Body of pancreas (tissue), 4 donors: ENCODE measurements around the gene INTS15. TPM values are rescaled to one million over a fixed set of nuclear protein-coding genes. Genes with fewer than 3 reads are reported as not detected.

Experiments used
- ATAC-seq: fragments of 150-250 bp; one replicate; pipeline ENCODE4 v1.9.1; 2016
- DNase-seq, 4 donors: peaks; one replicate each; pipeline ENCODE4 v3.0.0-alpha.2; 2019
- H3K27ac ChIP-seq, 4 donors: fragments of 200-600 bp; sonication (generic); 1 replicate in 3 of 4; 2 replicates in 1 of 4; pipeline versions ENCODE4 v1.5.1 to v1.6.1; 2016 to 2019; ENCODE audit warnings: mild to moderate bottlenecking in 1 of 4, mixed read lengths in 1 of 4, moderate library complexity in 1 of 4
- H3K27me3 ChIP-seq, 2 donors: fragments of 200-600 bp; sonication (generic); one replicate each; pipeline ENCODE4 v1.6.0; 2016; ENCODE audit warnings: mild to moderate bottlenecking in 1 of 2
- H3K36me3 ChIP-seq, 2 donors: fragments of 200-600 bp; sonication (generic); replicated peaks in 1 of 2; 2 replicates each; pipeline ENCODE4 v1.5.1; 2016; ENCODE audit warnings: low read depth in 2 of 2; ENCODE audit not compliant: insufficient read depth in 1 of 2
- H3K4me1 ChIP-seq: fragments of 200-600 bp; sonication (generic); one replicate; pipeline ENCODE4 v1.6.0; 2016
- H3K4me3 ChIP-seq, 2 donors: fragments of 200-600 bp; sonication (generic); 1 replicate in 1 of 2; 2 replicates in 1 of 2; pipeline ENCODE4 v1.5.1; 2016 to 2019
- H3K9me3 ChIP-seq, 3 donors: fragments of 200-600 bp; sonication (generic); 1 replicate in 2 of 3; 2 replicates in 1 of 3; pipeline ENCODE4 v1.5.1; 2016
- CTCF ChIP-seq, 7 experiments: fragments of 450-650 bp in 4 of 7; fragments of 200-600 bp in 3 of 7; sonication (generic) in 3 of 7; IDR thresholded peaks; one replicate each; pipeline ENCODE4 v1.5.1; 2016 to 2019; ENCODE audit warnings: antibody characterized with exemption in 7 of 7
- POLR2A ChIP-seq, 3 donors: fragments of 450-650 bp; IDR thresholded peaks; one replicate each; pipeline ENCODE4 v1.6.1; 2016; ENCODE audit warnings: antibody characterized with exemption in 3 of 3, mild to moderate bottlenecking in 2 of 3
- WGBS, 2 donors: methylation state at CpG; one replicate each; pipeline ENCODE4 v1.1.5; 2017; 5-methylcytosine and 5-hydroxymethylcytosine counted together
- intact Hi-C: fragments of 100-400 bp; cut with DNase I; formaldehyde crosslinking; loops from one replicate; pipeline ENCODE4 v1.15.1; 2023
- total RNA-seq, 2 donors: library from RNA; depleted of rRNA; stranded (reverse); fragments of >200 nt; gene quantifications; one replicate each; pipeline ENCODE4 v1.1.0, GENCODE V29; 2016

Gene INTS15
- total RNA-seq, 2 donors from 2014 or later, result 25.7 to 40.5 TPM

DNA sequence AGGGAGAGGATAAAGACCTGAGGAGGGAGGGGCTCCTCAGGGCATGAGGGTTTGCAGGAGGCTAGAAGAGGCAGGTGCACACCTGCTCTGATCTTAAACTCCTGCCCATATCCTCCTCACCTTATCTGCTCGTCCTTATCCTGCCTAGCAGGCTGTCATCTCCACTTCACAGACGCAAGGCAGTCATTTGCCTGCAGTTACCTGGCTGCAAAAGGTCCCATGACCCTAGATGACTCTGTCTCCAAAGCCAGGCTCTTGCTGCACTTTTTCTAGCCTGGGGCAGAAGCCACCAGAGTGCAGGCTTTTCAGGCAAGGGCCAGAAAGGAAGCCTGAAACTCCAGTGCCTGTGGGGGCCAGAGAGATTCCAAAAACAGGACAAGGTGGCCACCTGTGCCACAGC lies 23.9 kb downstream of the INTS15 start:
- TF ChIP-seq POLR2A (IDR thresholded peaks at IDR 0.05) (no peak), CTCF (IDR thresholded peaks at IDR 0.05) (no peak)
- DNase-seq (no peak), ATAC-seq (no peak)
- Histone ChIP-seq H3K36me3 (no peaks in the 10 kb centered on the region), H3K9me3 (no peaks in the 10 kb centered on the region), H3K27ac (no peak overlapping the region), H3K4me3 (no peak overlapping the region), H3K4me1 (peaks cover 7% of the 10 kb centered on the region), H3K27me3 (no peaks in the 10 kb centered on the region)
- intact Hi-C loops, result no loop called here
- 15 to 25% methylated on average over 2 of the region's 2 CpGs for WGBS, 2 donors

GRCh38 chr7:6614953-6615722 lies 25.3 kb downstream of the INTS15 start, which contains the start of gene ZNF853:
Gene ZNF853 (plus strand): TSS chr7:6615610. CDS start chr7:6616175, 565 bp downstream.
- H3K9me3 ChIP-seq, result no peaks in the 10 kb centered on the region
- ATAC-seq (peak; percentile 47), DNase-seq (peak in 1 of 4 donors; percentile 29)
- 7 to 62% methylated on average over 4 to 53 of the region's 91 CpGs for WGBS, 2 donors
- H3K27ac ChIP-seq, result peak within 1 kb of the TSS in 3 of 4 donors; percentile 2 to 55 (median 22)
- H3K36me3 ChIP-seq, result no peaks in the 10 kb centered on the region
- H3K27me3 ChIP-seq, result no peaks in the 10 kb centered on the region
- H3K4me3 ChIP-seq, result peak within 1 kb of the TSS in 1 of 2 donors; percentile 63
- intact Hi-C loops, result no loop called here
- H3K4me1 ChIP-seq, result peaks cover 7% of the 10 kb centered on the region
- TF ChIP-seq POLR2A (IDR thresholded peaks at IDR 0.05) (no peak), CTCF (IDR thresholded peaks at IDR 0.05) (no peak)

DNA sequence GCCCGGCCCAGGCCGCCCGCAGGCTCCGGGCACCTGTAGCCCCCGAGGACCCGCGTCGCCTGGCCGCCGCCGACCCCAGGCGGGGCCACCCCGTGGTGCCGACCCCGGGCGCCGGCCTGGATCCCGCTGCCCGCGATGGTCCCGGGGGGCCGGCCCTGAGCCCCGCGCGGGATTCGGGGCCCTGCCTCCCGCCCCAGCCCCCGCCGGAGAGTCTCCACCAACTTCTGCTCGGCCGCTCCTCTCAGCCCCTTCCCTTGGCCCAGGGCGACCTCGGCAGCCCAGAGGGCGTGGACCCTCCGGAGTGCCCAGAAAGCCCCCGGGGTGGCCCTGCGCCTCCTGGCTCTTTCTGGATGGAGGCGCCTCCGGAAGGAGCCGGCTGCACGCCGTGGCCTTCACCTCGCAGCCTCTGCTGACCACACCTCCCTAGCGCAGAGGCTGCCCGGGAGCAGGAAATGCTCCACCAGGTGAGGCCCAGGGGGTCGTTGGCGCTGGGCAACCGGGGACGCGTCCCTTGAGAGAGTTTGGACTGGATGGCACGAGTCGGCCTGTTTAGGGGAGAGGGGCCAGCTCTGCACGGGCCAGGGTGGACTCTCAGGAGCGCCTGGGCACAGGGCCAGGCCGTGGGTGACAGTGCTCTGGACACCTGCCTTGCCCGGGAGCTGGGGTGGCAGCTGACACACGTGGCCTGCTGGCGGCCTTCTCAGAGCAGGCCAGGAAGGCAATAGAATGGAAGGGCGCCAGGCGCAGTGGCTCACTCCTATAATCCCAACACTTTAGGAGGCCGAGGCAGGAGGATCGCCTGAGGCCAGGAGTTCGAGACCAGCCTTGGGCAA lies 26.1 kb downstream of the INTS15 start:
- TF ChIP-seq CTCF (IDR thresholded peaks at IDR 0.05), result no peak
- peak in 2 of 3 donors; percentile 11 to 20 for TF ChIP-seq POLR2A (IDR thresholded peaks at IDR 0.05)
- H3K4me3 ChIP-seq, result peak overlapping the region in 1 of 2 donors; percentile 63
- no peaks in the 10 kb centered on the region for H3K36me3 ChIP-seq
- no peaks in the 10 kb centered on the region for H3K9me3 ChIP-seq
- H3K27ac ChIP-seq, result peak overlapping the region in 3 of 4 donors; percentile 2 to 55 (median 22)
- H3K27me3 ChIP-seq, result no peaks in the 10 kb centered on the region
- H3K4me1 ChIP-seq, result peaks cover 7% of the 10 kb centered on the region
- peak; percentile 57 to 83 (median 73) for DNase-seq
- intact Hi-C loops, result no loop called here
- WGBS, 2 donors, result 6 to 48% methylated on average over 5 to 62 of the region's 63 CpGs
- ATAC-seq, result peak; percentile 64

GRCh38 chr7:6616854-6617643 lies 27.2 kb downstream of the INTS15 start:
- no peak overlapping the region for H3K4me3 ChIP-seq
- TF ChIP-seq CTCF (IDR thresholded peaks at IDR 0.05) (no peak), POLR2A (IDR thresholded peaks at IDR 0.05) (no peak)

More at GRCh38 chr7:6616854-6617643, 27.2 kb downstream of the INTS15 start:
- H3K9me3 ChIP-seq, result no peaks in the 10 kb centered on the region
- no peak overlapping the region for H3K27ac ChIP-seq
- intact Hi-C loops, result no loop called here
- no peak for ATAC-seq
- 90 to 92% methylated on average over 4 to 18 of the region's 20 CpGs for WGBS, 2 donors
- peaks cover 0 to 4% of the 10 kb centered on the region in 2 donors for H3K36me3 ChIP-seq
- H3K4me1 ChIP-seq, result peaks cover 7% of the 10 kb centered on the region
- H3K27me3 ChIP-seq, result no peaks in the 10 kb centered on the region
- no peak for DNase-seq
